H9 (cell line): ENCODE measurements around the gene PPAN. TPM values are rescaled to one million over a fixed set of nuclear protein-coding genes. Genes with fewer than 3 reads are reported as not detected.

ENCODE experiments used
- DNase-seq: peaks from one replicate; pipeline ENCODE4 v3.0.0-alpha.2; 2017
- H2AFZ ChIP-seq: one replicate; pipeline ENCODE4 v1.6.1; 2013; ENCODE audit warnings: mild to moderate bottlenecking, low read length, control low read depth, moderate library complexity
- H2AK5ac ChIP-seq: 2 replicates; pipeline ENCODE4 v1.6.1; 2013; ENCODE audit warnings: low read length, control low read depth, mixed read lengths; ENCODE audit not compliant: insufficient read length
- H2BK120ac ChIP-seq: one replicate; pipeline ENCODE4 v1.6.1; 2013; ENCODE audit warnings: low read depth, mild to moderate bottlenecking, low read length, control low read depth, inconsistent platforms; ENCODE audit not compliant: poor library complexity, severe bottlenecking
- H2BK12ac ChIP-seq: 2 replicates; pipeline ENCODE4 v1.6.1; 2013; ENCODE audit warnings: low read length, control low read depth, mixed read lengths, low read depth; ENCODE audit not compliant: insufficient read length
- H2BK15ac ChIP-seq: 2 replicates; pipeline ENCODE4 v1.6.1; 2013; ENCODE audit warnings: low read depth, low read length, control low read depth
- H2BK20ac ChIP-seq: one replicate; pipeline ENCODE4 v1.6.1; 2013; ENCODE audit warnings: low read depth, mild to moderate bottlenecking, low read length, control low read depth, inconsistent platforms; ENCODE audit not compliant: poor library complexity, severe bottlenecking
- H2BK5ac ChIP-seq: 2 replicates; pipeline ENCODE4 v1.6.1; 2013; ENCODE audit warnings: low read length, control low read depth, mixed read lengths; ENCODE audit not compliant: insufficient read length
- H3K14ac ChIP-seq: 2 replicates; pipeline ENCODE4 v1.6.1; 2013; ENCODE audit warnings: low read length, control low read depth; ENCODE audit not compliant: insufficient read depth
- H3K18ac ChIP-seq: 2 replicates; pipeline ENCODE4 v1.6.1; 2013; ENCODE audit warnings: low read depth, mild to moderate bottlenecking, mixed read lengths, low read length, control low read depth; ENCODE audit not compliant: insufficient read length
- H3K23ac ChIP-seq: 2 replicates; pipeline ENCODE4 v1.6.1; 2013; ENCODE audit warnings: low read length, control low read depth, mixed read lengths, low read depth; ENCODE audit not compliant: insufficient read length
- H3K23me2 ChIP-seq: 2 replicates; pipeline ENCODE4 v1.6.1; 2013; ENCODE audit warnings: low read depth, mild to moderate bottlenecking, mixed read lengths, low read length, control low read depth; ENCODE audit not compliant: insufficient read length, poor library complexity, severe bottlenecking
- H3K27ac ChIP-seq: 2 replicates; pipeline ENCODE4 v1.5.1; 2013; ENCODE audit warnings: low read length, control low read depth, mixed read lengths, low read depth; ENCODE audit not compliant: insufficient read length
- H3K27me3 ChIP-seq: 2 replicates; pipeline ENCODE4 v1.6.1; 2013; ENCODE audit warnings: low read length, control low read depth, inconsistent platforms; ENCODE audit not compliant: insufficient read depth
- H3K4ac ChIP-seq: 2 replicates; pipeline ENCODE4 v1.6.1; 2013; ENCODE audit warnings: low read depth, mild to moderate bottlenecking, control low read depth, inconsistent platforms, low read length, moderate library complexity
- H3K4me1 ChIP-seq: 2 replicates; pipeline ENCODE4 v1.6.1; 2013; ENCODE audit warnings: low read length, control low read depth, inconsistent platforms; ENCODE audit not compliant: insufficient read depth
- H3K4me2 ChIP-seq: 2 replicates; pipeline ENCODE4 v1.6.1; 2013; ENCODE audit warnings: low read length, control low read depth, mixed read lengths; ENCODE audit not compliant: insufficient read length, insufficient read depth
- H3K56ac ChIP-seq: 2 replicates; pipeline ENCODE4 v1.6.1; 2013; ENCODE audit warnings: low read depth, mild to moderate bottlenecking, mixed read lengths, low read length, control low read depth; ENCODE audit not compliant: insufficient read length
- H3K79me1 ChIP-seq: 2 replicates; pipeline ENCODE4 v1.6.1; 2013; ENCODE audit warnings: low read depth, mild to moderate bottlenecking, moderate library complexity, low read length, control low read depth, inconsistent platforms; ENCODE audit not compliant: insufficient read depth, poor library complexity, severe bottlenecking
- H3K79me2 ChIP-seq: 2 replicates; pipeline ENCODE4 v1.6.1; 2013; ENCODE audit warnings: low read length, control low read depth, inconsistent platforms; ENCODE audit not compliant: insufficient read depth
- H3K9ac ChIP-seq: 2 replicates; pipeline ENCODE4 v1.6.1; 2013; ENCODE audit warnings: low read length, control low read depth, mixed read lengths; ENCODE audit not compliant: insufficient read length; ENCODE audit errors: extremely low read depth
- H3K9me3 ChIP-seq: one replicate; pipeline ENCODE4 v1.6.1; 2013; ENCODE audit warnings: low read depth, low read length, inconsistent platforms; ENCODE audit not compliant: control insufficient read depth
- H3T11ph ChIP-seq: one replicate; pipeline ENCODE4 v1.6.1; 2013; ENCODE audit warnings: mild to moderate bottlenecking, low read length, control low read depth, inconsistent platforms
- H4K20me1 ChIP-seq: one replicate; pipeline ENCODE4 v1.6.1; 2013; ENCODE audit not compliant: control insufficient read depth, insufficient read length, insufficient read depth
- H4K5ac ChIP-seq: 2 replicates; pipeline ENCODE4 v1.6.1; 2013; ENCODE audit warnings: low read depth, mild to moderate bottlenecking, mixed read lengths, low read length, control low read depth; ENCODE audit not compliant: insufficient read length
- H4K8ac ChIP-seq: replicated peaks from 2 replicates; pipeline ENCODE4 v1.6.1; 2013; ENCODE audit warnings: low read length, control low read depth, mixed read lengths, low read depth; ENCODE audit not compliant: insufficient read length
- H4K91ac ChIP-seq: 2 replicates; pipeline ENCODE4 v1.6.1; 2013; ENCODE audit warnings: low read depth, mild to moderate bottlenecking, moderate library complexity, mixed read lengths, low read length, control low read depth; ENCODE audit not compliant: insufficient read length
- H3K27ac Mint-ChIP-seq, 3 experiments: 2 replicates in 2 of 3; 3 replicates in 1 of 3; pipeline ENCODE4 v1.8.0; 2020 to 2021; ENCODE audit warnings: mixed read lengths in 3 of 3, mild to moderate bottlenecking in 1 of 3, moderate library complexity in 1 of 3
- H3K27me3 Mint-ChIP-seq: 2 replicates; pipeline ENCODE4 v1.8.0; 2021; ENCODE audit warnings: low read depth, mild to moderate bottlenecking, moderate library complexity, mixed read lengths
- H3K36me3 Mint-ChIP-seq, 3 experiments: 2 replicates in 2 of 3; 3 replicates in 1 of 3; pipeline ENCODE4 v1.8.0; 2020 to 2021; ENCODE audit warnings: low read depth in 3 of 3, mixed read lengths in 3 of 3; ENCODE audit not compliant: insufficient read depth in 1 of 3
- H3K4me1 Mint-ChIP-seq, 2 experiments: 2 replicates each; pipeline ENCODE4 v1.8.0; 2020; ENCODE audit warnings: mixed read lengths in 2 of 2
- H3K4me3 Mint-ChIP-seq, 2 experiments: 2 replicates in 1 of 2; 3 replicates in 1 of 2; pipeline ENCODE4 v1.8.0; 2020 to 2021; ENCODE audit warnings: mild to moderate bottlenecking in 2 of 2, mixed read lengths in 2 of 2, moderate library complexity in 1 of 2
- H3K9me3 Mint-ChIP-seq, 2 experiments: 2 replicates in 1 of 2; 3 replicates in 1 of 2; pipeline ENCODE4 v1.8.0; 2020; ENCODE audit warnings: mild to moderate bottlenecking in 2 of 2, mixed read lengths in 2 of 2, moderate library complexity in 1 of 2
- CTCF ChIP-seq: fragments of 200-600 bp; sonication (generic); conservative IDR thresholded peaks from 3 replicates; pipeline ENCODE4 v1.8.0; 2021; ENCODE audit warnings: antibody characterized with exemption, mild to moderate bottlenecking
- WGBS: extraction: QIAGEN DNeasy Blood & Tissue Kit; methylation state at CpG from one replicate; pipeline ENCODE4 v1.1.7; 2013; ENCODE audit warnings: missing lambda C conversion rate, low lambda C conversion rate, mixed read lengths; ENCODE audit not compliant: insufficient read length; ENCODE audit errors: extremely low coverage; 5-methylcytosine and 5-hydroxymethylcytosine counted together
- total RNA-seq: library from RNA; stranded (reverse); gene quantifications from 2 replicates; pipeline ENCODE4 v1.2.1, GENCODE V29; 2021

PPAN gene
- total RNA-seq, 1 experiment from 2014 or later = 157 TPM

GRCh38 chr19:10069046-10069445 is 37.1 kb upstream of the PPAN start:
- no peaks in the 10 kb centered on the region for H3K9me3 ChIP-seq
- no peak overlapping the region for H3K27ac ChIP-seq
- H4K5ac ChIP-seq = no peak overlapping the region
- H2BK120ac ChIP-seq = no peak overlapping the region
- H3T11ph ChIP-seq = no peak overlapping the region
- peaks cover 29% of the 10 kb centered on the region for H3K27me3 Mint-ChIP-seq
- H3K36me3 Mint-ChIP-seq = peaks cover 0 to 3% (median under 1%) of the 10 kb centered on the region in 3 experiments; a peak in 3 of 7 replicates
- H3K79me1 ChIP-seq = no peaks in the 10 kb centered on the region
- H3K9me3 Mint-ChIP-seq = peaks cover 5 to 16% of the 10 kb centered on the region in 2 experiments
- peaks cover 5% of the 10 kb centered on the region for H4K20me1 ChIP-seq
- no CpG with 5 or more reads among the region's 6 CpGs for WGBS
- H2BK5ac ChIP-seq = no peak overlapping the region
- no peak overlapping the region for H3K56ac ChIP-seq
- no peak for DNase-seq
- no peak overlapping the region for H3K4ac ChIP-seq
- no peak overlapping the region for H3K9ac ChIP-seq
- H3K27me3 ChIP-seq = no peaks in the 10 kb centered on the region; the same call in 1 of the 2 replicates
- no peaks in the 10 kb centered on the region; the same call in 1 of the 2 replicates for H3K4me1 ChIP-seq
- no peak overlapping the region for H2AK5ac ChIP-seq
- H3K4me1 Mint-ChIP-seq = peaks cover 13 to 18% of the 10 kb centered on the region in 2 experiments
- H4K8ac ChIP-seq = no peak overlapping the region
- H3K4me3 Mint-ChIP-seq = no peak overlapping the region
- no peak overlapping the region for H3K14ac ChIP-seq
- H2BK12ac ChIP-seq = no peak overlapping the region
- no peak overlapping the region; a peak in 1 of 7 replicates for H3K27ac Mint-ChIP-seq
- H3K23ac ChIP-seq = no peak overlapping the region
- no peak overlapping the region for H3K18ac ChIP-seq
- no peak overlapping the region for H4K91ac ChIP-seq
- H2BK15ac ChIP-seq = no peak overlapping the region
- H2BK20ac ChIP-seq = no peak overlapping the region
- no peaks in the 10 kb centered on the region for H3K23me2 ChIP-seq
- TF ChIP-seq CTCF = no peak
- H3K79me2 ChIP-seq = no peaks in the 10 kb centered on the region
- no peak overlapping the region for H2AFZ ChIP-seq
- no peak overlapping the region for H3K4me2 ChIP-seq
